ENCODE results near the gene PTPRM. TPM values are rescaled to one million over a fixed set of nuclear protein-coding genes. Genes with fewer than 3 reads are reported as not detected.

PTPRM gene
- total RNA-seq, 2 experiments from 2014 or later, result 2.1 to 3.0 TPM

DNA sequence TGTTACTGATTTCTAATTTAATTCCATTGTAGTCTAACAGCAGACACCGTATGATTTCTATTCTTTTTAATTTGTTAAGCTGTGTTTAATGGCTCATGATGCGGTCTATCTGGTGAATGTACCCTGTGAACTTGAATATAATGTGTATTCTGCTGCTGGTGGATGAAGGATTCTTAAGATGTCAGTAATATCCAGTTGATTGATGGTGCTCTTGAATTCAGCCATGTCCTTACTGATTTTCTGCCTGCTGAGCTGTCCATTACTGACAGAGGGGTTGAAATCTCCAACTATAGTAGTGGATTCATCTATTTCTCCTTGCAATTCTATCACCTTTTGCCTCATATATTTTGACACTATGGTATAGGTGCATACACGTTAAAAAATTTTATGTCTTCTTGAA is 668.8 kb downstream of the PTPRM start:
- intact Hi-C loops (cut with micrococcal nuclease), result no loop called here
- H3K27me3 Mint-ChIP-seq, result no peaks in the 10 kb centered on the region
- H3K27ac Mint-ChIP-seq, result no peak overlapping the region
- ChIA-PET POLR2A (no interaction called here), CTCF (no interaction called here)
- no peaks in the 10 kb centered on the region for H3K36me3 Mint-ChIP-seq (ENCODE audit: low read depth)
- no peak overlapping the region for H3K4me3 Mint-ChIP-seq
- H3K4me1 Mint-ChIP-seq (ENCODE audit: low read depth), result no peaks in the 10 kb centered on the region
- ATAC-seq (no peak), DNase-seq (no peak)
- H3K9me3 Mint-ChIP-seq, result no peaks in the 10 kb centered on the region
- TF ChIP-seq, protein P1, sequence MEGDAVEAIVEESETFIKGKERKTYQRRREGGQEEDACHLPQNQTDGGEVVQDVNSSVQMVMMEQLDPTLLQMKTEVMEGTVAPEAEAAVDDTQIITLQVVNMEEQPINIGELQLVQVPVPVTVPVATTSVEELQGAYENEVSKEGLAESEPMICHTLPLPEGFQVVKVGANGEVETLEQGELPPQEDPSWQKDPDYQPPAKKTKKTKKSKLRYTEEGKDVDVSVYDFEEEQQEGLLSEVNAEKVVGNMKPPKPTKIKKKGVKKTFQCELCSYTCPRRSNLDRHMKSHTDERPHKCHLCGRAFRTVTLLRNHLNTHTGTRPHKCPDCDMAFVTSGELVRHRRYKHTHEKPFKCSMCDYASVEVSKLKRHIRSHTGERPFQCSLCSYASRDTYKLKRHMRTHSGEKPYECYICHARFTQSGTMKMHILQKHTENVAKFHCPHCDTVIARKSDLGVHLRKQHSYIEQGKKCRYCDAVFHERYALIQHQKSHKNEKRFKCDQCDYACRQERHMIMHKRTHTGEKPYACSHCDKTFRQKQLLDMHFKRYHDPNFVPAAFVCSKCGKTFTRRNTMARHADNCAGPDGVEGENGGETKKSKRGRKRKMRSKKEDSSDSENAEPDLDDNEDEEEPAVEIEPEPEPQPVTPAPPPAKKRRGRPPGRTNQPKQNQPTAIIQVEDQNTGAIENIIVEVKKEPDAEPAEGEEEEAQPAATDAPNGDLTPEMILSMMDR (IDR thresholded peaks at IDR 0.05), result no peak

DNA sequence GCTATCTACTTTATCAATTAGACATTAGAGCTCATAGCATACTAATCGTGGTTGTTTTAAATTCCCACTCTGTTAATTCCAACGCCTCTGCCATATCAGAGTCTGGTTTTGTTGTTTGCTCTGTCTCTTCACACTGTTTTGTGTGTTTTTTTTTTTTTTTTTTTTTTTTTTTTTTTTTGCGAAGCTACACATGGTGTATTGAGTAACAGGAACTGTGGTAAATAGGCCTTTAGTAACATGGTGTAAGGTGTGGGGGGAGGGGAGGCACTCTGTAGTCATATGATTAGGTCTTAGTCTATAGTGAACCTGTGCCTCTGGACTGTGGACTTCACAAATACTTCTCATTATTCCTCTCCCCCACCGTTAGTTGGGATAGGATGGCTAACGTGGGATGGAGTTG is 671.4 kb downstream of the PTPRM start:
- TF ChIP-seq, protein P1 (IDR thresholded peaks at IDR 0.05), result no peak
- H3K9me3 Mint-ChIP-seq, result no peaks in the 10 kb centered on the region
- DNase-seq, result no peak
- no peaks in the 10 kb centered on the region for H3K27me3 Mint-ChIP-seq
- H3K4me3 Mint-ChIP-seq, result no peak overlapping the region
- ChIA-PET POLR2A (no interaction called here), CTCF (interaction anchor here (0.6 kb wide), 1 partner anchor 767 kb away, joined by 3 read pairs; no protein-coding TSS in a partner anchor)
- H3K36me3 Mint-ChIP-seq (ENCODE audit: low read depth), result no peaks in the 10 kb centered on the region
- intact Hi-C loops (cut with micrococcal nuclease), result no loop called here
- no peak for ATAC-seq
- no peak overlapping the region for H3K27ac Mint-ChIP-seq
- no peaks in the 10 kb centered on the region for H3K4me1 Mint-ChIP-seq (ENCODE audit: low read depth)

DNA sequence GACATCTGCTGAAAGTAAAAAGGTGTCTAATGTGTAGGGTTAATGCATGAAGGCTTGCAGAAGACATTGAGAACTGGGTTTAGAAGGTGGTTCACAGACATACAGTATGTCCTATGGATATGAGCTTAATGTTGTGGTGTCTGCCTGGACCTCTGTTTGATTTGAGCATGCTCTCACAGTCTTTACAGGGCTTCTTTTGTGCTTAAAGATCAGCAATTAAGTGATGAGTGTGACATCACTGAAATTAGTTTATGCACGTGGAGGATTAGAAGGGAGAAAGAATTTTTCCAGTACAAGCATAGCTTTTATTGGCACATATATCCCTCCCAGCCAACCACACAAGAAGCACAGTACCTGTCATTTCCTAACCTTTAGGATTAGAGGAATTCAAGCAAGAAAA is 674.6 kb downstream of the PTPRM start:
- Mint-ChIP-seq H3K36me3 (ENCODE audit: low read depth) (no peaks in the 10 kb centered on the region), H3K4me3 (no peak overlapping the region), H3K9me3 (no peaks in the 10 kb centered on the region), H3K27me3 (no peaks in the 10 kb centered on the region), H3K27ac (no peak overlapping the region), H3K4me1 (ENCODE audit: low read depth) (no peaks in the 10 kb centered on the region)
- ChIA-PET POLR2A (no interaction called here), CTCF (no interaction called here)
- DNase-seq, result no peak
- ATAC-seq, result no peak
- intact Hi-C loops (cut with micrococcal nuclease), result no loop called here
- TF ChIP-seq, protein P1 (IDR thresholded peaks at IDR 0.05), result no peak

DNA sequence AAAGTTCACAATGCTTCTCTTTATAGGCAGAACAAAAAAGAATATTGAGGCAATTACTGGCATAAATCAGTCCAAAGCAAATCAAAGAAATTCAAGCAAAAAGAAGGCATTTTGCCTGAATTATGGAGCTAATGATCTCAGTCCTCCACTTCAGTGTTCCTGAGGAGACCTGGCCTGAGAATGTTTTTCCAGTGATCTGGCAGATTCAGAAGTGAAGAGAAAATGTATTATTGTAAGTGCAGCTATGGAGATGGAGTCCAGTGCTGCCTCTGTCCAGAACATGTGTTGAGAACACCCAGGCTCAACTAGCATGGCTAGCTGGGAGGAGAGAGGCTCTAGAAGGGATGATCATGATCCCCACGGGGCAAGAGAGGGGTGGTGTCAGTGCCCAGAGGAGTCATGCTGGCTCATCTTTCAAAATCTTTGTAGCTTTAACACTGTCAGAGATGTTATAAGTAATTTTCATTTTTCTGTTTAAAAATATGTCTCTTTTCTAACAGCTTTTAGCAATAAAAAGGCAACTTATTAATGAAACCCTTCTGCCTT is 675.1 kb downstream of the PTPRM start:
- CTCF ChIA-PET, result no interaction called here
- Mint-ChIP-seq H3K4me1 (ENCODE audit: low read depth) (no peaks in the 10 kb centered on the region), H3K27ac (no peak overlapping the region), H3K27me3 (no peaks in the 10 kb centered on the region), H3K9me3 (no peaks in the 10 kb centered on the region), H3K36me3 (ENCODE audit: low read depth) (no peaks in the 10 kb centered on the region), H3K4me3 (no peak overlapping the region)
- intact Hi-C loops (cut with micrococcal nuclease), result no loop called here
- TF ChIP-seq, protein P1 (IDR thresholded peaks at IDR 0.05), result no peak
- no peak for DNase-seq
- no peak for ATAC-seq
- POLR2A ChIA-PET, result no interaction called here

DNA sequence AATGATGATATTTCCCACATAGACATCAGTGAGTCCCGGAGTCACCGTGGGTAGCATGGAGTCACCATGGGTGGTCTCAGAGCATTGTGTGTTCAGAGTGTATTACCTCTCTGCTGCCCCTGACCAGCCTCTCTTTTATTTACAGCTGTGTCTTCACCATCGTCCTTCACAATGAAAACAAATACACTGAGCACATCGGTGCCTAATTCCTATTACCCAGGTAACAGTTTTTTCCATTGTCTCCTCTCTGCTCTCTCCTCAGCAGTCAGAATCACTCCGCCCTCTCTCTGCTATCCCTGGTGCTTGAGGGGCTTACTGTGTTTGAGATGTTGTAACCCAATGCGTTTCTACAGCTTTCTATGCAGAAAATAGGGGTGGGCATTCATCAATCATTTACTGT is 680.6 kb downstream of the PTPRM start:
- Mint-ChIP-seq H3K27me3 (no peaks in the 10 kb centered on the region), H3K36me3 (ENCODE audit: low read depth) (no peaks in the 10 kb centered on the region), H3K9me3 (no peaks in the 10 kb centered on the region), H3K4me1 (ENCODE audit: low read depth) (no peaks in the 10 kb centered on the region), H3K27ac (no peak overlapping the region), H3K4me3 (no peak overlapping the region)
- DNase-seq (no peak), ATAC-seq (no peak)
- POLR2A ChIA-PET, result no interaction called here
- TF ChIP-seq, protein P1 (IDR thresholded peaks at IDR 0.05), result no peak
- CTCF ChIA-PET, result no interaction called here
- intact Hi-C loops (cut with micrococcal nuclease), result no loop called here

Data from activated CD8-positive, alpha-beta T cell treated with anti-CD3 and anti-CD28 coated beads for 36 hours (primary cell).